WTC11 (cell line): ENCODE data around the gene DOCK1.

Experiments
- AFF4 ChIP-seq: sonication (generic); formaldehyde crosslinking; IDR thresholded peaks from 2 replicates; pipeline ENCODE4 v1.8.1; 2023; ENCODE audit warnings: mild to moderate bottlenecking, missing genetic modification reagents, borderline replicate concordance
- ARID4B ChIP-seq: sonication (generic); formaldehyde crosslinking; IDR thresholded peaks from 2 replicates; pipeline ENCODE4 v1.8.0; 2023; ENCODE audit warnings: missing genetic modification reagents, mild to moderate bottlenecking, borderline replicate concordance
- FOXJ3 ChIP-seq: sonication (generic); formaldehyde crosslinking; IDR thresholded peaks from 2 replicates; pipeline ENCODE4 v1.9.0; 2021; ENCODE audit warnings: missing genetic modification reagents, mild to moderate bottlenecking, borderline replicate concordance
- GABPB1 ChIP-seq: sonication (generic); formaldehyde crosslinking; IDR thresholded peaks from 2 replicates; pipeline ENCODE4 v1.8.1; 2023; ENCODE audit warnings: mild to moderate bottlenecking, missing genetic modification reagents
- MAX ChIP-seq: sonication (generic); formaldehyde crosslinking; IDR thresholded peaks from 2 replicates; pipeline ENCODE4 v1.8.0; 2022; ENCODE audit warnings: mild to moderate bottlenecking, missing genetic modification reagents
- SP1 ChIP-seq: sonication (generic); formaldehyde crosslinking; conservative IDR thresholded peaks from 2 replicates; pipeline ENCODE4 v1.8.1; 2022; ENCODE audit warnings: missing genetic modification reagents
- ZNF671 ChIP-seq: fragments of 250-450 bp; sonication (Bioruptor Pico); IDR thresholded peaks from 2 replicates; pipeline ENCODE4 v1.8.0; 2021; ENCODE audit warnings: mild to moderate bottlenecking
- TF ChIP-seq, protein P1 (sequence below): sonication (generic); formaldehyde crosslinking; IDR thresholded peaks from 2 replicates; pipeline ENCODE4 v1.8.0; 2022; ENCODE audit warnings: mild to moderate bottlenecking, missing genetic modification reagents
- TF ChIP-seq, protein P2 (sequence below): sonication (generic); formaldehyde crosslinking; IDR thresholded peaks from 2 replicates; pipeline ENCODE4 v1.8.1; 2023; ENCODE audit warnings: mild to moderate bottlenecking, moderate library complexity, missing genetic modification reagents
- TF ChIP-seq, protein P3 (sequence below): fragments of 200-600 bp; IDR thresholded peaks from 2 replicates; pipeline ENCODE4 v1.8.0; 2022; ENCODE audit warnings: antibody characterized with exemption
- TF ChIP-seq, protein P4 (sequence below): sonication (generic); formaldehyde crosslinking; IDR thresholded peaks from 2 replicates; pipeline ENCODE4 v1.8.1; 2023; ENCODE audit warnings: mild to moderate bottlenecking, missing genetic modification reagents, moderate library complexity

- TF ChIP-seq, protein P1, sequence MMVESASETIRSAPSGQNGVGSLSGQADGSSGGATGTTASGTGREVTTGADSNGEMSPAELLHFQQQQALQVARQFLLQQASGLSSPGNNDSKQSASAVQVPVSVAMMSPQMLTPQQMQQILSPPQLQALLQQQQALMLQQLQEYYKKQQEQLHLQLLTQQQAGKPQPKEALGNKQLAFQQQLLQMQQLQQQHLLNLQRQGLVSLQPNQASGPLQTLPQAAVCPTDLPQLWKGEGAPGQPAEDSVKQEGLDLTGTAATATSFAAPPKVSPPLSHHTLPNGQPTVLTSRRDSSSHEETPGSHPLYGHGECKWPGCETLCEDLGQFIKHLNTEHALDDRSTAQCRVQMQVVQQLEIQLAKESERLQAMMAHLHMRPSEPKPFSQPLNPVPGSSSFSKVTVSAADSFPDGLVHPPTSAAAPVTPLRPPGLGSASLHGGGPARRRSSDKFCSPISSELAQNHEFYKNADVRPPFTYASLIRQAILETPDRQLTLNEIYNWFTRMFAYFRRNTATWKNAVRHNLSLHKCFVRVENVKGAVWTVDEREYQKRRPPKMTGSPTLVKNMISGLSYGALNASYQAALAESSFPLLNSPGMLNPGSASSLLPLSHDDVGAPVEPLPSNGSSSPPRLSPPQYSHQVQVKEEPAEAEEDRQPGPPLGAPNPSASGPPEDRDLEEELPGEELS (CRISPR knock-in tag): no peak
- TF ChIP-seq, protein P2, sequence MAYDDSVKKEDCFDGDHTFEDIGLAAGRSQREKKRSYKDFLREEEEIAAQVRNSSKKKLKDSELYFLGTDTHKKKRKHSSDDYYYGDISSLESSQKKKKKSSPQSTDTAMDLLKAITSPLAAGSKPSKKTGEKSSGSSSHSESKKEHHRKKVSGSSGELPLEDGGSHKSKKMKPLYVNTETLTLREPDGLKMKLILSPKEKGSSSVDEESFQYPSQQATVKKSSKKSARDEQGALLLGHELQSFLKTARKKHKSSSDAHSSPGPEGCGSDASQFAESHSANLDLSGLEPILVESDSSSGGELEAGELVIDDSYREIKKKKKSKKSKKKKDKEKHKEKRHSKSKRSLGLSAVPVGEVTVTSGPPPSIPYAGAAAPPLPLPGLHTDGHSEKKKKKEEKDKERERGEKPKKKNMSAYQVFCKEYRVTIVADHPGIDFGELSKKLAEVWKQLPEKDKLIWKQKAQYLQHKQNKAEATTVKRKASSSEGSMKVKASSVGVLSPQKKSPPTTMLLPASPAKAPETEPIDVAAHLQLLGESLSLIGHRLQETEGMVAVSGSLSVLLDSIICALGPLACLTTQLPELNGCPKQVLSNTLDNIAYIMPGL (CRISPR knock-in tag): no peak
- TF ChIP-seq ZNF671 (no peak), FOXJ3 (CRISPR knock-in tag) (no peak), MAX (CRISPR knock-in tag) (no peak), GABPB1 (CRISPR knock-in tag) (no peak), AFF4 (no peak), SP1 (no peak), ARID4B (no peak)
- TF ChIP-seq, protein P3, sequence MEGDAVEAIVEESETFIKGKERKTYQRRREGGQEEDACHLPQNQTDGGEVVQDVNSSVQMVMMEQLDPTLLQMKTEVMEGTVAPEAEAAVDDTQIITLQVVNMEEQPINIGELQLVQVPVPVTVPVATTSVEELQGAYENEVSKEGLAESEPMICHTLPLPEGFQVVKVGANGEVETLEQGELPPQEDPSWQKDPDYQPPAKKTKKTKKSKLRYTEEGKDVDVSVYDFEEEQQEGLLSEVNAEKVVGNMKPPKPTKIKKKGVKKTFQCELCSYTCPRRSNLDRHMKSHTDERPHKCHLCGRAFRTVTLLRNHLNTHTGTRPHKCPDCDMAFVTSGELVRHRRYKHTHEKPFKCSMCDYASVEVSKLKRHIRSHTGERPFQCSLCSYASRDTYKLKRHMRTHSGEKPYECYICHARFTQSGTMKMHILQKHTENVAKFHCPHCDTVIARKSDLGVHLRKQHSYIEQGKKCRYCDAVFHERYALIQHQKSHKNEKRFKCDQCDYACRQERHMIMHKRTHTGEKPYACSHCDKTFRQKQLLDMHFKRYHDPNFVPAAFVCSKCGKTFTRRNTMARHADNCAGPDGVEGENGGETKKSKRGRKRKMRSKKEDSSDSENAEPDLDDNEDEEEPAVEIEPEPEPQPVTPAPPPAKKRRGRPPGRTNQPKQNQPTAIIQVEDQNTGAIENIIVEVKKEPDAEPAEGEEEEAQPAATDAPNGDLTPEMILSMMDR: no peak
- TF ChIP-seq, protein P4, sequence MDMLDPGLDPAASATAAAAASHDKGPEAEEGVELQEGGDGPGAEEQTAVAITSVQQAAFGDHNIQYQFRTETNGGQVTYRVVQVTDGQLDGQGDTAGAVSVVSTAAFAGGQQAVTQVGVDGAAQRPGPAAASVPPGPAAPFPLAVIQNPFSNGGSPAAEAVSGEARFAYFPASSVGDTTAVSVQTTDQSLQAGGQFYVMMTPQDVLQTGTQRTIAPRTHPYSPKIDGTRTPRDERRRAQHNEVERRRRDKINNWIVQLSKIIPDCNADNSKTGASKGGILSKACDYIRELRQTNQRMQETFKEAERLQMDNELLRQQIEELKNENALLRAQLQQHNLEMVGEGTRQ (CRISPR knock-in tag): no peak
These were observed 546.4 kb downstream of the DOCK1 start for GRCh38 chr10:127451628-127452027.
